Osteocyte (in vitro differentiated cells): ENCODE measurements around the gene ZBTB25. TPM values are rescaled to one million over a fixed set of nuclear protein-coding genes. Genes with fewer than 3 reads are reported as not detected.

Source experiments
- DNase-seq: peaks from one replicate; pipeline ENCODE4 v3.0.0; 2021; ENCODE audit warnings: mixed read lengths; ENCODE audit not compliant: unreplicated experiment; ENCODE audit errors: extremely low spot score
- H3K27ac Mint-ChIP-seq: one replicate; pipeline ENCODE4 v1.8.0; 2021; ENCODE audit warnings: mild to moderate bottlenecking, mixed read lengths; ENCODE audit not compliant: unreplicated experiment
- H3K27me3 Mint-ChIP-seq: one replicate; pipeline ENCODE4 v1.8.0; 2021; ENCODE audit warnings: mixed read lengths; ENCODE audit not compliant: unreplicated experiment
- H3K36me3 Mint-ChIP-seq: one replicate; pipeline ENCODE4 v1.8.0; 2021; ENCODE audit warnings: mixed read lengths; ENCODE audit not compliant: unreplicated experiment
- H3K4me1 Mint-ChIP-seq: one replicate; pipeline ENCODE4 v1.8.0; 2021; ENCODE audit warnings: mixed read lengths; ENCODE audit not compliant: unreplicated experiment
- H3K4me3 Mint-ChIP-seq: one replicate; pipeline ENCODE4 v1.8.0; 2021; ENCODE audit warnings: mild to moderate bottlenecking, moderate library complexity, mixed read lengths; ENCODE audit not compliant: unreplicated experiment
- H3K9me3 Mint-ChIP-seq: one replicate; pipeline ENCODE4 v1.8.0; 2021; ENCODE audit warnings: mixed read lengths; ENCODE audit not compliant: unreplicated experiment
- CTCF ChIP-seq: fragments of 200-600 bp; sonication (generic); IDR thresholded peaks from 2 replicates; pipeline ENCODE4 v1.5.0; 2021; ENCODE audit warnings: antibody characterized with exemption, mild to moderate bottlenecking, moderate library complexity
- total RNA-seq: library from RNA; stranded (reverse); gene quantifications from 2 replicates; pipeline ENCODE4 v1.2.1, GENCODE V29; 2021

The ZBTB25 gene
- total RNA-seq, 1 donor from 2014 or later, result 10.9 TPM

DNA sequence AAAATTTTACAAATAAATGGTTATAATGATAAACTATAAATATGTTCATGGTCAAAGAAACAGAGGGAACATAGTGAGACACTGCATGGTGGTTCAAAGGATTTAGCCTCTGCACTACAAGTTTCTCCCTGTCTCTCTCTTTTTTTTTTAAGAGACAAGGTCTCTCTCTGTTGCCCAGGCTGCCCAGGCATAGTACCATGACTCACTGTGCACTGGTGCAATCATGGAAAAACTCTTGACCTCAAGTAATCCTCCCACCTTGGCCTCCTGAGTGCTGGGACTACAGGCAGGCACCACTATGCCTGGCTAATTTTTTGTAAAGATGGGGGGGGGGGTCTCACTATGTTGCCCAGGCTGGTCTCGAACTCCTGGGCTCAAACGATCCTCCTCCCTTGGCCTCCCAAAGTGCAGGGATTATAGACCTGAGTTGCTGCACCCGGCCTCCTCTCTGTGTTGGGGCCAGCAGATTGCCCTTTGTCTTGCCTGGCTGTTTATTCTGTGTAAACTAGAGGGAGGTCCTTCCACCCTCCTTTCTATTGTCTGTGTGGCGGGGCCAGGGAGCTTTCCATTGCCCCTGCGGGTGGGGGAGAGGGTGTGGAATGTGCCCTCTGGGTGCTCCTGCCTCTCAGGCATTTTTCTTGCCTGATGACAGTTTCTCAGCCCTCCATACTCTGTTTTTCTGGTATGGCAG is 93.4 kb downstream of the ZBTB25 start:
- peak overlapping the region; percentile 75 for H3K27ac Mint-ChIP-seq
- H3K4me3 Mint-ChIP-seq, result no peak overlapping the region
- no peaks in the 10 kb centered on the region for H3K9me3 Mint-ChIP-seq

GRCh38 chr14:64409126-64409920 is 94.3 kb downstream of the ZBTB25 start:
- H3K27ac Mint-ChIP-seq, result peak overlapping the region; percentile 45
- no peak overlapping the region for H3K4me3 Mint-ChIP-seq
- peaks cover 23% of the 10 kb centered on the region for H3K36me3 Mint-ChIP-seq
- no peak for TF ChIP-seq CTCF
- peaks cover 28% of the 10 kb centered on the region for H3K4me1 Mint-ChIP-seq
- no peaks in the 10 kb centered on the region for H3K9me3 Mint-ChIP-seq
- H3K27me3 Mint-ChIP-seq, result no peaks in the 10 kb centered on the region
- DNase-seq, result no peak

More for the DNA sequence above, 93.4 kb downstream of the ZBTB25 start:
- DNase-seq, result no peak
- Mint-ChIP-seq H3K36me3 (peaks cover 18% of the 10 kb centered on the region), H3K27me3 (no peaks in the 10 kb centered on the region), H3K4me1 (peaks cover 28% of the 10 kb centered on the region)
- TF ChIP-seq CTCF, result no peak

GRCh38 chr14:64407329-64407728 is 96.3 kb downstream of the ZBTB25 start:
- DNase-seq, result no peak
- Mint-ChIP-seq H3K4me1 (peaks cover 28% of the 10 kb centered on the region), H3K36me3 (peaks cover 23% of the 10 kb centered on the region), H3K4me3 (no peak overlapping the region), H3K9me3 (no peaks in the 10 kb centered on the region), H3K27me3 (no peaks in the 10 kb centered on the region), H3K27ac (no peak overlapping the region)
- TF ChIP-seq CTCF, result no peak

DNA sequence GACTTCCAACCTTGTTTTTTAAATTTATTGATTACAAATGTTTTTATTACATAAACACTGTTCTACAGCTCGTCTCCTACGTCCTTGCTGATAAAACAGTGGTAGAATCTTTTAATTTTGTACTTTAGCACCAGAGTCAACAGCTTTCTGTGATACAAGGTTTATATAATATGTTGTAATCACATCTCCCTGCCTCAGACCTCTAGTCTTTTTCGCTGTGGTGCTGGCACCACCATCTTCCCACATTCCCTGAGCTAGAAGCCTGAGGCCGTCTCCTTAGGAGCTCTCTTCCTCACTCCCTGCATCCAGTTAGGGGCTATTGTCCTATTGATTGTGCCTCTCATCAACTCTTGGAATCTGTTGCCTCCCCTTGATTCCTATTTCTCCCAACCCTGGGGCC is 98.3 kb downstream of the ZBTB25 start:
- H3K9me3 Mint-ChIP-seq, result no peaks in the 10 kb centered on the region
- H3K27me3 Mint-ChIP-seq, result no peaks in the 10 kb centered on the region
- no peak for DNase-seq
- no peak overlapping the region for H3K4me3 Mint-ChIP-seq
- no peak overlapping the region for H3K27ac Mint-ChIP-seq
- no peak for TF ChIP-seq CTCF
- peaks cover 24% of the 10 kb centered on the region for H3K36me3 Mint-ChIP-seq
- H3K4me1 Mint-ChIP-seq, result peaks cover 19% of the 10 kb centered on the region

GRCh38 chr14:64401949-64402348 is 101.7 kb downstream of the ZBTB25 start:
- H3K27ac Mint-ChIP-seq, result no peak overlapping the region
- no peak overlapping the region for H3K4me3 Mint-ChIP-seq
- peaks cover 4% of the 10 kb centered on the region for H3K4me1 Mint-ChIP-seq
- no peaks in the 10 kb centered on the region for H3K9me3 Mint-ChIP-seq
- no peak for TF ChIP-seq CTCF
- H3K27me3 Mint-ChIP-seq, result no peaks in the 10 kb centered on the region
- DNase-seq, result no peak
- peaks cover 24% of the 10 kb centered on the region for H3K36me3 Mint-ChIP-seq
